Activated CD4-positive, alpha-beta T cell treated with anti-CD3 and anti-CD28 coated beads for 24 hours (primary cell): Measurements from ENCODE around the gene GALNT13.

ENCODE experiments used
- DNase-seq, 2 donors: peaks; one replicate each; pipeline ENCODE4 v3.0.0-alpha.2; 2020; ENCODE audit warnings: low read depth in 2 of 2

GALNT13 gene

GRCh38 chr2:154223726-154224125 is 352.0 kb downstream of the GALNT13 start:
- DNase-seq: no peak

GRCh38 chr2:154226931-154227330 is 355.2 kb downstream of the GALNT13 start:
- DNase-seq: no peak

- DNase-seq: no peak
Measured at GRCh38 chr2:154228566-154229280, 357.0 kb downstream of the GALNT13 start.

GRCh38 chr2:154229966-154230365 is 358.2 kb downstream of the GALNT13 start:
- no peak for DNase-seq

GRCh38 chr2:154231021-154231420 is 359.3 kb downstream of the GALNT13 start:
- DNase-seq: no peak

GRCh38 chr2:154233231-154233630 is 361.5 kb downstream of the GALNT13 start:
- no peak for DNase-seq

GRCh38 chr2:154238252-154238651 is 366.5 kb downstream of the GALNT13 start:
- no peak for DNase-seq

- no peak for DNase-seq
Measured at GRCh38 chr2:154240316-154240715, 368.6 kb downstream of the GALNT13 start.

GRCh38 chr2:154240921-154241379 is 369.2 kb downstream of the GALNT13 start:
- DNase-seq: no peak

GRCh38 chr2:154242687-154243086 is 371.0 kb downstream of the GALNT13 start:
- no peak for DNase-seq

GRCh38 chr2:154243685-154244084 is 372.0 kb downstream of the GALNT13 start:
- DNase-seq: no peak

GRCh38 chr2:154244932-154245331 is 373.2 kb downstream of the GALNT13 start:
- DNase-seq: no peak

- no peak for DNase-seq
Measured at GRCh38 chr2:154247503-154247902, 375.8 kb downstream of the GALNT13 start.

- DNase-seq: no peak
Measured at GRCh38 chr2:154256136-154256535, 384.4 kb downstream of the GALNT13 start.

- no peak for DNase-seq
Measured at GRCh38 chr2:154259030-154259429, 387.3 kb downstream of the GALNT13 start.

GRCh38 chr2:154261473-154262027 is 389.8 kb downstream of the GALNT13 start:
- no peak for DNase-seq

- no peak for DNase-seq
Measured at GRCh38 chr2:154263206-154263605, 391.5 kb downstream of the GALNT13 start.

- no peak for DNase-seq
Measured at GRCh38 chr2:154264024-154264423, 392.3 kb downstream of the GALNT13 start.

- DNase-seq: no peak
Measured at GRCh38 chr2:154267983-154268382, 396.3 kb downstream of the GALNT13 start.

- DNase-seq: no peak
Measured at GRCh38 chr2:154280543-154280942, 408.8 kb downstream of the GALNT13 start.

- no peak for DNase-seq
Measured at GRCh38 chr2:154289870-154290269, 418.1 kb downstream of the GALNT13 start.

- DNase-seq: no peak
Measured at GRCh38 chr2:154291511-154291910, 419.8 kb downstream of the GALNT13 start.

- no peak for DNase-seq
Measured at GRCh38 chr2:154291927-154292326, 420.2 kb downstream of the GALNT13 start.

- DNase-seq: no peak
Measured at GRCh38 chr2:154293864-154294263, 422.1 kb downstream of the GALNT13 start.
